Measurements from ENCODE around the gene PHF2.
"Not testable (repeated sequence)": the region's sequence is repeated elsewhere in the genome, so short reads cannot be mapped to it uniquely, and the experiment has no call there.

Gene PHF2

DNA sequence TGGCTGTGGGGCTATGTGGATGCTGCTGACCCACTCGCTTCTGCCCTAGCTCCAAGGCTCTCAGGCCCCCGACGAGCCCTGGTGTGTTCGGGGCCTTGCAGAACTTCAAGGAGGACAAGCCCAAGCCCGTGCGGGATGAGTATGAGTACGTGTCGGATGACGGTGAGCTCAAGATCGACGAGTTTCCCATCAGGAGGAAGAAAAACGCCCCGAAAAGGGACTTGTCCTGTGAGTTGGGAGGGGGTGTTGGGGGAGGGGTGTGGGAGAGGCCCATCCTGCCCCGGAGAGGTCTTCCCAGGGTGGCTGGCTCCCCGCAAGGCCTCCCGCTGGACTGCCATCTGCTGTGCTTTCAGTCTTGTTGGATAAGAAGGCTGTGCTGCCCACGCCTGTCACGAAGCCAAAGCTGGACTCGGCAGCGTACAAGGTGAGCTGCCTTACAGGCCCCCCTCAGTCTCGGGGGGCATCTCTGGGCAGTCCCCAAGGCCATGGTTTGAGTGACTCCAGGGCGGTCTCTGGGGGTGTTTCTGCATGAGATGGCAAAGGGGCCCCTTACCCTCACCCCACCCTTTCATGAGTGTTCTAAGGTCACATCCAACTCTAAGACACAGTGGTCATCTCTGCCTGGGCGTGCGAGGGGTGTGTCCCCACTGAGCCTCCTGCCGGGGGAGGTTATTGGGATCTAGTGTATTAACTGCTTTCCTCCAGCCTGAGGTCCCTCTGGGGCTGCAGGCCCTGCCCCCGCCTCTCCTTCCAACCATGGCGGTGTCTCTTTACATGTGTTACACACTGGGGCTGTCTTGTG is 89.5 kb downstream of the PHF2 start:
- no peak for DNase-seq (ENCODE audit: low read depth)

GRCh38 chr9:93666439-93666784 is 90.0 kb downstream of the PHF2 start:
- not testable (repeated sequence) for DNase-seq (ENCODE audit: low read depth)

- no peak for DNase-seq (ENCODE audit: low read depth)
These were observed 90.6 kb downstream of the PHF2 start for GRCh38 chr9:93667006-93667405.

GRCh38 chr9:93667627-93668026 is 91.2 kb downstream of the PHF2 start:
- no peak for DNase-seq (ENCODE audit: low read depth)

- no peak for DNase-seq (ENCODE audit: low read depth)
These were observed 92.0 kb downstream of the PHF2 start for GRCh38 chr9:93668261-93668871.

- no peak for DNase-seq (ENCODE audit: low read depth)
These were observed 93.0 kb downstream of the PHF2 start for GRCh38 chr9:93669116-93669957.

DNA sequence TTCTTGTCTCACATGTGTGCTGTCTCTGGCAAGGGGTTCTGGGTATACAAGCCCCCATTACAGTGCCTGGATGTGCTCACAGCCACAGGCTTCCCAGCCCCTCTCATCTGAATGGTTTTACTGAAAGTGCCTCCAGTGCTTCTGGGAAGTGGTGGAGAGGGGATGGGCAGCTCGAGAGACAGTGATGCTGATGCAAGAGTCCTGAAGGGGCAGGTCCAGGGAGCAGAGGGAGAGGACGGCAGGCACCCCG is 93.5 kb downstream of the PHF2 start:
- DNase-seq (ENCODE audit: low read depth) = no peak

DNA sequence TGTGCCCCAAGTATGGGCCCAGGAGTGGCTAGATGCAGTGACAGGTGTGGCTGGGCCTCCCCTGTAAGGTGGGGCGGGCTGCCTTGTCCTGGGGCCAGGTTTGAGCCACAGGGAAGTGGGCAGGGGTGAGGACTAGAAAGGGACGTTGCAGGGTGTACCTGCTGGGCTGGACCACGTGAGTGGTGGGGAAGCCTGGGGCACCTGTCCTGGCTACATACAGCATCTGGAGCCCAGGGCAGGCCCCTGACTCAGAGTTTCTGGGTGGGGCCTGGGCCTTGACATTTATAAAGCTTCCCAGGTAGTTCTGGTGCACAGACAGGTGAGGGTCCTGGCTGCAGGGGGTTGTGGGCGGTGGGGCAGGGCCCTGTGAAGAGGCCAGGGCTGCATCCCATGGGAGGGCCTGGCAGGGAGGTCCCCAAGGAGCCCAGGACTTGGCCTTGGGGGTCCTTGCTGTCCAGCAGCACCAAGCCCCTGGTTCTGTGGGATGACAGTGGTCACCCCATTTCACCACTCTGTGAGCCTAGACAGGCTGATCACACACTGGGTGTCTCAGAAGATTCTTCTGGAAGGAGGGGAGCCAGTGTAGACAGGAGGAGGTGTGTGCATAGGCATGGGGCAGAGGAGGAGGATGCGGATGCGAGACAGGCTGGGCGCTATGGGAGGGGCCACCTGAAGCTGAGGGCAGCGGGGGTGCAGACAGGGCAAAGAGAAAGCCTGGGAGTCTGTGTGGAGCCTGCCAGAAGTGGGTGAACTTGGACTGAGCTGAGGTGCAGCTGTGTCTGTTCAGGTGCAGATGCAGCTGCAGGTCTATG is 94.0 kb downstream of the PHF2 start:
- no peak for DNase-seq (ENCODE audit: low read depth)

GRCh38 chr9:93671020-93671338 is 94.6 kb downstream of the PHF2 start:
- DNase-seq (ENCODE audit: low read depth) = no peak

GRCh38 chr9:93672330-93673020 is 96.1 kb downstream of the PHF2 start:
- DNase-seq (ENCODE audit: low read depth) = not testable (repeated sequence)

GRCh38 chr9:93673021-93673838 is 96.8 kb downstream of the PHF2 start:
- no peak for DNase-seq (ENCODE audit: low read depth)

DNA sequence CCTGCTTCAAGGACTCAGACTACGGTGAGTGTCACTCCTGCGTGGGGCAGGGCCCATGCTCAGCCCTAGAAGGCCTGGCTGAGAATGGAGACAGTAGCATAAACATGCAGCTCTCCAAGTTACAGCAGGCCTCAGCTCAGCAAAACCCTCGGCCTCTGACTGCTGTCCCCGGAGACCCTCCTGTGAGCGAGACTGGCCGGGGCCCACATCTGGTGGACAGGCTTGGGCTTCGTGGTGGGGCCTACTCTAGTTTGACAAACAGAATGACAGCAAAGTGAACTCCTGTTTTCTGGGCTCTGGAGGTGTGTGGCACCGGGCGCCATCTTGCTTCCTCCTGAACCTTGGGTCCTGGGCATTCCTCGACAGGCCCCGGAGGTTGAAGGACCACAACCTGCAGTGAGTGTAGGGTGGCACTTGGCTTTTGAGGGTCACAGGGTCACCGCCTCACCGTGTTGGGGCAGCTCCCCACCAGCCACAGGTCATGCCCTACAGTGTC is 97.5 kb downstream of the PHF2 start:
- no peak for DNase-seq (ENCODE audit: low read depth)

GRCh38 chr9:93674580-93675335 is 98.4 kb downstream of the PHF2 start:
- no peak for DNase-seq (ENCODE audit: low read depth)

- DNase-seq (ENCODE audit: low read depth) = no peak
These were observed 99.2 kb downstream of the PHF2 start for GRCh38 chr9:93675336-93676150.

DNA sequence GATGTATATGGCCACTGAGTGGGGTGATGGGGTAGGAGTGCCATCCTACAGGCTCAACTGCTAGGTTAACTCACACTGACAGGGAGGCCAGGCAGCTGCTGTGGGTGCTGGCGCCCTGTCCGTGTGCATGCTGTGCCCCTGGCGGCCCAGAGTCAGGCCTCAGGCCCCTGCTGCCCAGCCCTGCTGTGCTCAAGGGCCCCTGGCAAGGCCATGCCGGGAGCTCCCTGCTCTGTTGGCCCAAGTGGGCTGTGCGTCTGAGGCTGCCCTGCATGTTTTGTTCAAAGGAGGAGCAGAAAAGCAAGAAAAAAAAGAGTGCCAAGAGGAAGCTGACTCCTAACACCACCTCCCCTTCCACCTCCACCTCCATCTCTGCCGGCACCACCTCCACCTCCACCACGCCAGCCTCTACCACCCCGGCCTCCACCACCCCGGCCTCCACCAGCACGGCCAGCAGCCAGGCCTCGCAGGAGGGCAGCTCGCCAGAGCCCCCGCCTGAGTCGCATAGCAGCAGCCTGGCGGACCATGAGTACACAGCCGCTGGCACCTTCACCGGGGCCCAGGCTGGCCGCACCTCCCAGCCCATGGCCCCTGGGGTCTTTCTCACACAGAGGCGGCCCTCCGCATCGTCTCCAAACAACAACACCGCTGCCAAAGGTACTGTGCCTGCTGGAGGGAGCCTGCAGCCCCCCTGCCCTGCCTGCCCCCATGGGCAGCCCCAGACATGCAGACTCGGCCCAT is 100.1 kb downstream of the PHF2 start:
- no peak for DNase-seq (ENCODE audit: low read depth)

GRCh38 chr9:93677048-93677571 is 100.7 kb downstream of the PHF2 start:
- DNase-seq (ENCODE audit: low read depth) = no peak

DNA sequence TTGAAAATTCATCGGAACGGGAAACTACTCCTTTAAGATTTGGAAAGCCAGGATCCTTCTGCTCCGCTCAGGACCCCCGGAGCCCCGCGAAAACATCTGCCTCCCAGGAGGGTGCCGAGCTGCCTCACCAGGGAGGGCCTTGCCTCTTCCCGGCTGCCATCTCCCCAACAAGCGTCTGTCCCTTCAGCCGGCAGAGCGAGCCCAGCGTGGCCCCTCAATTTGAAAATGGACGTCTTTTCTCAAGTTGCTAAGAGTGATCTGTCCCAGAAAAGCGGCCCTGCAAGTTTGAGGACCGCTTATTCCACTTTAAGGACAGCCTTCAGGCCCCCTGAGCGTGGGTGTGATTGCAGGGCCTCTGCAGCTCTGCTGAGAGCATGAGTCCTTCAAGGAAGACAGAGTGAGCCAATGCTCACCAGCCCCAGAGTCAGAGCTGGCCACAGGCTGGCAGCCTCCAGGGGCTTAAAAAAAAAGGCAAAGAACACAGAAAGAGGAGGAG is 101.3 kb downstream of the PHF2 start:
- no peak for DNase-seq (ENCODE audit: low read depth)
